H9 (cell line): ENCODE results near the gene ALMS1. TPM values are rescaled to one million over a fixed set of nuclear protein-coding genes. Genes with fewer than 3 reads are reported as not detected.

ENCODE experiments used
- DNase-seq: peaks from one replicate; pipeline ENCODE4 v3.0.0-alpha.2; 2017
- H2AFZ ChIP-seq: one replicate; pipeline ENCODE4 v1.6.1; 2013; ENCODE audit warnings: mild to moderate bottlenecking, low read length, control low read depth, moderate library complexity
- H2AK5ac ChIP-seq: 2 replicates; pipeline ENCODE4 v1.6.1; 2013; ENCODE audit warnings: low read length, control low read depth, mixed read lengths; ENCODE audit not compliant: insufficient read length
- H2BK120ac ChIP-seq: one replicate; pipeline ENCODE4 v1.6.1; 2013; ENCODE audit warnings: low read depth, mild to moderate bottlenecking, low read length, control low read depth, inconsistent platforms; ENCODE audit not compliant: poor library complexity, severe bottlenecking
- H2BK12ac ChIP-seq: 2 replicates; pipeline ENCODE4 v1.6.1; 2013; ENCODE audit warnings: low read length, control low read depth, mixed read lengths, low read depth; ENCODE audit not compliant: insufficient read length
- H2BK15ac ChIP-seq: 2 replicates; pipeline ENCODE4 v1.6.1; 2013; ENCODE audit warnings: low read depth, low read length, control low read depth
- H2BK20ac ChIP-seq: one replicate; pipeline ENCODE4 v1.6.1; 2013; ENCODE audit warnings: low read depth, mild to moderate bottlenecking, low read length, control low read depth, inconsistent platforms; ENCODE audit not compliant: poor library complexity, severe bottlenecking
- H2BK5ac ChIP-seq: 2 replicates; pipeline ENCODE4 v1.6.1; 2013; ENCODE audit warnings: low read length, control low read depth, mixed read lengths; ENCODE audit not compliant: insufficient read length
- H3K14ac ChIP-seq: 2 replicates; pipeline ENCODE4 v1.6.1; 2013; ENCODE audit warnings: low read length, control low read depth; ENCODE audit not compliant: insufficient read depth
- H3K18ac ChIP-seq: 2 replicates; pipeline ENCODE4 v1.6.1; 2013; ENCODE audit warnings: low read depth, mild to moderate bottlenecking, mixed read lengths, low read length, control low read depth; ENCODE audit not compliant: insufficient read length
- H3K23ac ChIP-seq: 2 replicates; pipeline ENCODE4 v1.6.1; 2013; ENCODE audit warnings: low read length, control low read depth, mixed read lengths, low read depth; ENCODE audit not compliant: insufficient read length
- H3K23me2 ChIP-seq: 2 replicates; pipeline ENCODE4 v1.6.1; 2013; ENCODE audit warnings: low read depth, mild to moderate bottlenecking, mixed read lengths, low read length, control low read depth; ENCODE audit not compliant: insufficient read length, poor library complexity, severe bottlenecking
- H3K27ac ChIP-seq: 2 replicates; pipeline ENCODE4 v1.5.1; 2013; ENCODE audit warnings: low read length, control low read depth, mixed read lengths, low read depth; ENCODE audit not compliant: insufficient read length
- H3K27me3 ChIP-seq: 2 replicates; pipeline ENCODE4 v1.6.1; 2013; ENCODE audit warnings: low read length, control low read depth, inconsistent platforms; ENCODE audit not compliant: insufficient read depth
- H3K4ac ChIP-seq: 2 replicates; pipeline ENCODE4 v1.6.1; 2013; ENCODE audit warnings: low read depth, mild to moderate bottlenecking, control low read depth, inconsistent platforms, low read length, moderate library complexity
- H3K4me1 ChIP-seq: 2 replicates; pipeline ENCODE4 v1.6.1; 2013; ENCODE audit warnings: low read length, control low read depth, inconsistent platforms; ENCODE audit not compliant: insufficient read depth
- H3K4me2 ChIP-seq: 2 replicates; pipeline ENCODE4 v1.6.1; 2013; ENCODE audit warnings: low read length, control low read depth, mixed read lengths; ENCODE audit not compliant: insufficient read length, insufficient read depth
- H3K56ac ChIP-seq: 2 replicates; pipeline ENCODE4 v1.6.1; 2013; ENCODE audit warnings: low read depth, mild to moderate bottlenecking, mixed read lengths, low read length, control low read depth; ENCODE audit not compliant: insufficient read length
- H3K79me1 ChIP-seq: 2 replicates; pipeline ENCODE4 v1.6.1; 2013; ENCODE audit warnings: low read depth, mild to moderate bottlenecking, moderate library complexity, low read length, control low read depth, inconsistent platforms; ENCODE audit not compliant: insufficient read depth, poor library complexity, severe bottlenecking
- H3K79me2 ChIP-seq: 2 replicates; pipeline ENCODE4 v1.6.1; 2013; ENCODE audit warnings: low read length, control low read depth, inconsistent platforms; ENCODE audit not compliant: insufficient read depth
- H3K9ac ChIP-seq: 2 replicates; pipeline ENCODE4 v1.6.1; 2013; ENCODE audit warnings: low read length, control low read depth, mixed read lengths; ENCODE audit not compliant: insufficient read length; ENCODE audit errors: extremely low read depth
- H3K9me3 ChIP-seq: one replicate; pipeline ENCODE4 v1.6.1; 2013; ENCODE audit warnings: low read depth, low read length, inconsistent platforms; ENCODE audit not compliant: control insufficient read depth
- H3T11ph ChIP-seq: one replicate; pipeline ENCODE4 v1.6.1; 2013; ENCODE audit warnings: mild to moderate bottlenecking, low read length, control low read depth, inconsistent platforms
- H4K20me1 ChIP-seq: one replicate; pipeline ENCODE4 v1.6.1; 2013; ENCODE audit not compliant: control insufficient read depth, insufficient read length, insufficient read depth
- H4K5ac ChIP-seq: 2 replicates; pipeline ENCODE4 v1.6.1; 2013; ENCODE audit warnings: low read depth, mild to moderate bottlenecking, mixed read lengths, low read length, control low read depth; ENCODE audit not compliant: insufficient read length
- H4K8ac ChIP-seq: replicated peaks from 2 replicates; pipeline ENCODE4 v1.6.1; 2013; ENCODE audit warnings: low read length, control low read depth, mixed read lengths, low read depth; ENCODE audit not compliant: insufficient read length
- H4K91ac ChIP-seq: 2 replicates; pipeline ENCODE4 v1.6.1; 2013; ENCODE audit warnings: low read depth, mild to moderate bottlenecking, moderate library complexity, mixed read lengths, low read length, control low read depth; ENCODE audit not compliant: insufficient read length
- H3K27ac Mint-ChIP-seq, 3 experiments: 2 replicates in 2 of 3; 3 replicates in 1 of 3; pipeline ENCODE4 v1.8.0; 2020 to 2021; ENCODE audit warnings: mixed read lengths in 3 of 3, mild to moderate bottlenecking in 1 of 3, moderate library complexity in 1 of 3
- H3K27me3 Mint-ChIP-seq: 2 replicates; pipeline ENCODE4 v1.8.0; 2021; ENCODE audit warnings: low read depth, mild to moderate bottlenecking, moderate library complexity, mixed read lengths
- H3K36me3 Mint-ChIP-seq, 3 experiments: 2 replicates in 2 of 3; 3 replicates in 1 of 3; pipeline ENCODE4 v1.8.0; 2020 to 2021; ENCODE audit warnings: low read depth in 3 of 3, mixed read lengths in 3 of 3; ENCODE audit not compliant: insufficient read depth in 1 of 3
- H3K4me1 Mint-ChIP-seq, 2 experiments: 2 replicates each; pipeline ENCODE4 v1.8.0; 2020; ENCODE audit warnings: mixed read lengths in 2 of 2
- H3K4me3 Mint-ChIP-seq, 2 experiments: 2 replicates in 1 of 2; 3 replicates in 1 of 2; pipeline ENCODE4 v1.8.0; 2020 to 2021; ENCODE audit warnings: mild to moderate bottlenecking in 2 of 2, mixed read lengths in 2 of 2, moderate library complexity in 1 of 2
- H3K9me3 Mint-ChIP-seq, 2 experiments: 2 replicates in 1 of 2; 3 replicates in 1 of 2; pipeline ENCODE4 v1.8.0; 2020; ENCODE audit warnings: mild to moderate bottlenecking in 2 of 2, mixed read lengths in 2 of 2, moderate library complexity in 1 of 2
- CTCF ChIP-seq: fragments of 200-600 bp; sonication (generic); conservative IDR thresholded peaks from 3 replicates; pipeline ENCODE4 v1.8.0; 2021; ENCODE audit warnings: antibody characterized with exemption, mild to moderate bottlenecking
- WGBS: extraction: QIAGEN DNeasy Blood & Tissue Kit; methylation state at CpG from one replicate; pipeline ENCODE4 v1.1.7; 2013; ENCODE audit warnings: missing lambda C conversion rate, low lambda C conversion rate, mixed read lengths; ENCODE audit not compliant: insufficient read length; ENCODE audit errors: extremely low coverage; 5-methylcytosine and 5-hydroxymethylcytosine counted together
- total RNA-seq: library from RNA; stranded (reverse); gene quantifications from 2 replicates; pipeline ENCODE4 v1.2.1, GENCODE V29; 2021

Gene ALMS1
- total RNA-seq, 1 experiment from 2014 or later, result 36.2 TPM

DNA sequence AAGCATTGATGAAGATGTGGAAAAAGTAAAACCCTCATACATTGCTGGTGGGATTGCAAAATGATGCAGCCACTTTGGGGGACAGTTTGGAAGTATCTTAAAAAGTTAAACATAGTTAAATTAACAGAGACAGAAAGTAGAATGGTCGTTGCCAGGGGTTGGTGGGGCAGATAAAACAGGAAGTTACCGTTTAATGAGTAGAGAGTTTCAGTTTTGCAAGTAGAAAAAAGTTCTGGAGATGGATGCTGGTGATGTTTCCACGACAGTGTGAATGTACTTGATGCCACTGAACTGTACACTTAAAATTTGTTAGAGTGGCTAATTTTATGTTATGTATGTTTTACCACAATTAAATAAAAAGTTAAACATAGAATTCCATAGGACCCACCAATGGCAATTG lies 47.8 kb upstream of the ALMS1 start:
- Histone ChIP-seq H4K91ac (no peak overlapping the region), H2BK12ac (no peak overlapping the region), H3K14ac (no peak overlapping the region), H2BK5ac (no peak overlapping the region), H3K9me3 (no peaks in the 10 kb centered on the region), H3K4ac (no peak overlapping the region), H3K23ac (no peak overlapping the region), H4K20me1 (no peaks in the 10 kb centered on the region), H2BK120ac (no peak overlapping the region), H4K8ac (no peak overlapping the region), H3T11ph (no peak overlapping the region), H4K5ac (no peak overlapping the region), H3K56ac (no peak overlapping the region), H2AK5ac (no peak overlapping the region), H3K23me2 (no peaks in the 10 kb centered on the region), H3K79me2 (no peaks in the 10 kb centered on the region), H2BK20ac (no peak overlapping the region), H3K4me1 (no peaks in the 10 kb centered on the region), H3K27me3 (no peaks in the 10 kb centered on the region), H3K4me2 (no peak overlapping the region), H2AFZ (no peak overlapping the region), H2BK15ac (no peak overlapping the region), H3K27ac (no peak overlapping the region), H3K18ac (no peak overlapping the region), H3K9ac (no peak overlapping the region), H3K79me1 (no peaks in the 10 kb centered on the region)
- DNase-seq, result no peak
- H3K27me3 Mint-ChIP-seq, result peaks cover 7% of the 10 kb centered on the region
- H3K36me3 Mint-ChIP-seq, result no peaks in the 10 kb centered on the region; a peak in 1 of 7 replicates
- no peak overlapping the region for H3K4me3 Mint-ChIP-seq
- no peaks in the 10 kb centered on the region for H3K4me1 Mint-ChIP-seq
- no peak overlapping the region for H3K27ac Mint-ChIP-seq
- TF ChIP-seq CTCF, result no peak
- whole genome bisulfite sequencing, result no CpG with 5 or more reads among the region's 3 CpGs
- H3K9me3 Mint-ChIP-seq, result peaks cover 9 to 11% of the 10 kb centered on the region in 2 experiments; a peak in 4 of 5 replicates
